Spinal cord (tissue), 10 donors: Measurements from ENCODE around the gene CPNE5. TPM values are rescaled to one million over a fixed set of nuclear protein-coding genes. Genes with fewer than 3 reads are reported as not detected.

Source experiments
- DNase-seq, 6 donors: peaks; one replicate each; pipeline versions ENCODE4 v3.0.0 to v3.0.0-alpha.2; 2013 to 2015; ENCODE audit warnings: low spot score in 6 of 6, low read depth in 4 of 6
- H3K27ac ChIP-seq: one replicate; pipeline ENCODE4 v1.5.1; 2013; ENCODE audit warnings: low read depth, low read length, control low read depth
- H3K27me3 ChIP-seq: one replicate; pipeline ENCODE4 v1.6.1; 2013; ENCODE audit warnings: low read length; ENCODE audit not compliant: control insufficient read depth, insufficient read depth
- H3K36me3 ChIP-seq: one replicate; pipeline ENCODE4 v1.6.1; 2013; ENCODE audit warnings: low read length; ENCODE audit not compliant: control insufficient read depth, insufficient read depth
- H3K4me1 ChIP-seq: one replicate; pipeline ENCODE4 v1.6.1; 2013; ENCODE audit warnings: low read length; ENCODE audit not compliant: control insufficient read depth, insufficient read depth
- H3K4me3 ChIP-seq: one replicate; pipeline ENCODE4 v1.5.1; 2013; ENCODE audit warnings: low read depth, low read length, control low read depth
- H3K9me3 ChIP-seq: one replicate; pipeline ENCODE4 v1.6.1; 2013; ENCODE audit warnings: low read length; ENCODE audit not compliant: control insufficient read depth, insufficient read depth
- WGBS: methylation state at CpG from one replicate; pipeline ENCODE4 v1.1.5; 2013; ENCODE audit warnings: missing lambda C conversion rate; ENCODE audit not compliant: insufficient coverage; 5-methylcytosine and 5-hydroxymethylcytosine counted together
- polyA plus RNA-seq, 2 donors: library from polyadenylated mRNA; unstranded; fragments of 120-200 nt; gene quantifications; one replicate each; pipeline ENCODE4 v1.2.1, GENCODE V29; 2013; ENCODE audit not compliant: insufficient read length in 2 of 2
- total RNA-seq, 2 donors: library from RNA; depleted of rRNA in 1 of 2; stranded (reverse); fragments of 120-200 nt in 1 of 2; fragments of >200 nt in 1 of 2; gene quantifications; one replicate each; pipeline versions ENCODE4 v1.2.3 to v1.2.4, GENCODE V29; 2013 to 2014
- donor health status: healthy.

Gene CPNE5
- total and polyA plus RNA-seq, 4 donors = 9.6 to 88.4 (median 52.8) TPM

- Histone ChIP-seq H3K4me3 (no peak overlapping the region), H3K27ac (no peak overlapping the region), H3K9me3 (peaks cover 3% of the 10 kb centered on the region), H3K36me3 (peaks cover 62% of the 10 kb centered on the region), H3K4me1 (peaks cover 5% of the 10 kb centered on the region), H3K27me3 (no peaks in the 10 kb centered on the region)
- 81% methylated on average over 7 of the region's 9 CpGs for WGBS
- no peak for DNase-seq
These were observed 84.4 kb downstream of the CPNE5 start for GRCh38 chr6:36754582-36755434.

- peaks cover 3% of the 10 kb centered on the region for H3K9me3 ChIP-seq
These were observed 85.4 kb downstream of the CPNE5 start for GRCh38 chr6:36753671-36754405.

GRCh38 chr6:36752886-36753506 lies 86.2 kb downstream of the CPNE5 start:
- H3K27me3 ChIP-seq = no peaks in the 10 kb centered on the region
- no peak for DNase-seq

More at GRCh38 chr6:36753671-36754405, 85.4 kb downstream of the CPNE5 start:
- Histone ChIP-seq H3K4me3 (no peak overlapping the region), H3K27me3 (no peaks in the 10 kb centered on the region), H3K36me3 (peaks cover 65% of the 10 kb centered on the region), H3K27ac (no peak overlapping the region), H3K4me1 (peaks cover 4% of the 10 kb centered on the region)
- no peak for DNase-seq
- 85% methylated on average over 4 of the region's 7 CpGs for WGBS

GRCh38 chr6:36752187-36752885 lies 86.9 kb downstream of the CPNE5 start:
- no peak for DNase-seq
- no peak overlapping the region for H3K4me3 ChIP-seq
- H3K9me3 ChIP-seq = peaks cover 3% of the 10 kb centered on the region
- H3K27ac ChIP-seq = no peak overlapping the region
- peaks cover 63% of the 10 kb centered on the region for H3K36me3 ChIP-seq
- WGBS = 91% methylated on average over 5 of the region's 6 CpGs
- H3K4me1 ChIP-seq = no peaks in the 10 kb centered on the region
- no peaks in the 10 kb centered on the region for H3K27me3 ChIP-seq

More at GRCh38 chr6:36752886-36753506, 86.2 kb downstream of the CPNE5 start:
- Histone ChIP-seq H3K27ac (no peak overlapping the region), H3K36me3 (peaks cover 61% of the 10 kb centered on the region), H3K4me3 (no peak overlapping the region), H3K9me3 (peaks cover 3% of the 10 kb centered on the region), H3K4me1 (no peaks in the 10 kb centered on the region)
- 72% methylated on average over 4 of the region's 6 CpGs for WGBS

GRCh38 chr6:36751833-36752186 lies 87.4 kb downstream of the CPNE5 start:
- 92% methylated on average over 1 of the region's 1 CpG for WGBS
- Histone ChIP-seq H3K4me3 (no peak overlapping the region), H3K36me3 (peaks cover 61% of the 10 kb centered on the region)

GRCh38 chr6:36751091-36751490 lies 88.2 kb downstream of the CPNE5 start:
- 83% methylated on average over 2 of the region's 3 CpGs for WGBS
- no peak for DNase-seq
- H3K4me1 ChIP-seq = no peaks in the 10 kb centered on the region
- H3K4me3 ChIP-seq = no peak overlapping the region
- peaks cover 3% of the 10 kb centered on the region for H3K9me3 ChIP-seq
- no peak overlapping the region for H3K27ac ChIP-seq
- peaks cover 60% of the 10 kb centered on the region for H3K36me3 ChIP-seq
- H3K27me3 ChIP-seq = no peaks in the 10 kb centered on the region

More at GRCh38 chr6:36751833-36752186, 87.4 kb downstream of the CPNE5 start:
- Histone ChIP-seq H3K27me3 (no peaks in the 10 kb centered on the region), H3K4me1 (no peaks in the 10 kb centered on the region), H3K9me3 (peaks cover 3% of the 10 kb centered on the region), H3K27ac (no peak overlapping the region)
- no peak for DNase-seq

- Histone ChIP-seq H3K4me1 (no peaks in the 10 kb centered on the region), H3K27ac (no peak overlapping the region), H3K36me3 (peaks cover 61% of the 10 kb centered on the region), H3K9me3 (peaks cover 3% of the 10 kb centered on the region), H3K4me3 (no peak overlapping the region), H3K27me3 (no peaks in the 10 kb centered on the region)
- WGBS = 91% methylated on average over 4 of the region's 5 CpGs
- no peak for DNase-seq
These were observed 89.3 kb downstream of the CPNE5 start for GRCh38 chr6:36749829-36750489.

- peaks cover 75% of the 10 kb centered on the region for H3K36me3 ChIP-seq
- peaks cover 3% of the 10 kb centered on the region for H3K9me3 ChIP-seq
- H3K4me3 ChIP-seq = no peak overlapping the region
- 70% methylated on average over 14 of the region's 14 CpGs for WGBS
- no peak for DNase-seq
- H3K27ac ChIP-seq = no peak overlapping the region
- no peaks in the 10 kb centered on the region for H3K27me3 ChIP-seq
- peaks cover 3% of the 10 kb centered on the region for H3K4me1 ChIP-seq
These were observed 93.0 kb downstream of the CPNE5 start for GRCh38 chr6:36746251-36746650.

- DNase-seq = no peak
- Histone ChIP-seq H3K4me3 (no peak overlapping the region), H3K27me3 (no peaks in the 10 kb centered on the region), H3K36me3 (peaks cover 73% of the 10 kb centered on the region), H3K9me3 (peaks cover 3% of the 10 kb centered on the region), H3K4me1 (peaks cover 3% of the 10 kb centered on the region), H3K27ac (no peak overlapping the region)
- 84% methylated on average over 6 of the region's 8 CpGs for WGBS
These were observed 93.4 kb downstream of the CPNE5 start for GRCh38 chr6:36745836-36746235.
